H1 (cell line): ENCODE data around the gene CDC42SE2. TPM values are rescaled to one million over a fixed set of nuclear protein-coding genes. Genes with fewer than 3 reads are reported as not detected.

ENCODE experiments used
- CTCF ChIA-PET: fragments of 300-600 bp; sonication (Branson Sonifier 250); formaldehyde crosslinking; loops from one replicate; lab custom pipeline; 2021; ENCODE audit not compliant: partially characterized antibody; lab: Charles Lee
- POLR2A ChIA-PET: fragments of 300-600 bp; sonication (Branson Sonifier 250); formaldehyde crosslinking; loops from one replicate; lab custom pipeline; 2021; ENCODE audit warnings: inconsistent platforms; ENCODE audit not compliant: partially characterized antibody; lab: Charles Lee
- DNase-seq, 2 experiments: peaks; one replicate each; pipeline versions ENCODE4 v3.0.0 to v3.0.0-alpha.2; 2010 to 2022; ENCODE audit warnings: low spot score in 2 of 2, low read depth in 1 of 2, mixed read lengths in 1 of 2
- FAIRE-seq: peaks from 2 replicates; lab custom pipeline; 2011; peaks lifted over from hg19 to GRCh38; lab: Jason Lieb, UNC
- H2AFZ ChIP-seq: 2 replicates; pipeline ENCODE4 v1.8.1; 2012; ENCODE audit warnings: low read length, inconsistent platforms
- H2AK5ac ChIP-seq: 2 replicates; pipeline ENCODE4 v1.6.1; 2013; ENCODE audit warnings: low read depth, low read length
- H2BK120ac ChIP-seq: replicated peaks from 2 replicates; pipeline ENCODE3; 2013; ENCODE audit warnings: low read depth, low read length, inconsistent platforms
- H2BK12ac ChIP-seq: 2 replicates; pipeline ENCODE4 v1.6.1; 2013; ENCODE audit warnings: low read depth, low read length
- H2BK15ac ChIP-seq: 2 replicates; pipeline ENCODE4 v1.6.1; 2013; ENCODE audit warnings: low read length
- H2BK20ac ChIP-seq: 2 replicates; pipeline ENCODE4 v1.6.1; 2013; ENCODE audit warnings: low read length
- H2BK5ac ChIP-seq: 2 replicates; pipeline ENCODE4 v1.6.1; 2013; ENCODE audit warnings: low read depth, low read length
- H3K14ac ChIP-seq: 2 replicates; pipeline ENCODE4 v1.6.1; 2013; ENCODE audit warnings: inconsistent platforms; ENCODE audit not compliant: insufficient read length
- H3K18ac ChIP-seq: 2 replicates; pipeline ENCODE4 v1.6.1; 2013; ENCODE audit warnings: low read length; ENCODE audit errors: extremely low read depth
- H3K23ac ChIP-seq: 2 replicates; pipeline ENCODE4 v1.6.1; 2013; ENCODE audit warnings: inconsistent platforms; ENCODE audit not compliant: insufficient read length
- H3K23me2 ChIP-seq: 2 replicates; pipeline ENCODE4 v1.6.1; 2013; ENCODE audit warnings: low read depth, low read length
- H3K27ac ChIP-seq: 2 replicates; pipeline ENCODE4 v1.6.1; 2011; ENCODE audit warnings: low read depth, low read length, inconsistent platforms
- H3K27me3 ChIP-seq, 4 experiments: replicated peaks in 1 of 4; 1 replicate in 1 of 4; 2 replicates in 3 of 4; pipeline versions ENCODE4 v1.6.1 to v1.8.1; 2011 to 2013; ENCODE audit warnings: low read length in 3 of 4, mild to moderate bottlenecking in 3 of 4, inconsistent platforms in 2 of 4, mixed read lengths in 2 of 4, moderate library complexity in 1 of 4; ENCODE audit not compliant: control insufficient read depth in 3 of 4, insufficient read depth in 3 of 4; ENCODE audit errors: extremely low read depth in 1 of 4
- H3K36me3 ChIP-seq, 4 experiments: 2 replicates each; pipeline versions ENCODE4 v1.6.1 to v1.8.1; 2011 to 2013; ENCODE audit warnings: mild to moderate bottlenecking in 4 of 4, low read length in 3 of 4, moderate library complexity in 2 of 4, control low read depth in 1 of 4, inconsistent platforms in 1 of 4; ENCODE audit not compliant: insufficient read depth in 4 of 4, control insufficient read depth in 2 of 4
- H3K4ac ChIP-seq: replicated peaks from 2 replicates; pipeline ENCODE3; 2013; ENCODE audit warnings: low read length, low read depth, mixed read lengths, inconsistent platforms; ENCODE audit not compliant: insufficient read length
- H3K4me1 ChIP-seq, 4 experiments: replicated peaks in 1 of 4; 1 replicate in 1 of 4; 2 replicates in 3 of 4; pipeline versions ENCODE4 v1.6.1 to v1.8.1; 2011 to 2013; ENCODE audit warnings: low read length in 3 of 4, inconsistent platforms in 2 of 4, mixed read lengths in 1 of 4; ENCODE audit not compliant: insufficient read depth in 4 of 4, control insufficient read depth in 3 of 4
- H3K4me2 ChIP-seq, 2 experiments: 2 replicates each; pipeline versions ENCODE4 v1.6.1 to v1.8.1; 2011 to 2013; ENCODE audit warnings: low read depth in 2 of 2, low read length in 2 of 2, control low read depth in 1 of 2, inconsistent platforms in 1 of 2, mild to moderate bottlenecking in 1 of 2; ENCODE audit not compliant: insufficient read depth in 1 of 2
- H3K4me3 ChIP-seq, 4 experiments: fragments of 200-600, 300-600 bp in 1 of 4; sonication (generic), shearing (Covaris generic), sonication (Bioruptor Twin) in 1 of 4; 2 replicates each; pipeline versions ENCODE4 v1.5.1 to v1.8.1; 2011 to 2016; ENCODE audit warnings: low read length in 4 of 4, low read depth in 3 of 4, control low read depth in 2 of 4, inconsistent platforms in 2 of 4, mild to moderate bottlenecking in 2 of 4, mixed read lengths in 1 of 4, moderate library complexity in 1 of 4; ENCODE audit not compliant: insufficient read depth in 2 of 4; ENCODE audit errors: extremely low read depth in 1 of 4
- H3K56ac ChIP-seq: replicated peaks from 2 replicates; pipeline ENCODE3; 2013; ENCODE audit warnings: low read depth, mild to moderate bottlenecking, mixed read lengths, low read length, inconsistent platforms; ENCODE audit not compliant: insufficient read length
- H3K79me1 ChIP-seq: 2 replicates; pipeline ENCODE4 v1.6.1; 2013; ENCODE audit warnings: low read depth, low read length, control low read depth
- H3K79me2 ChIP-seq, 2 experiments: 2 replicates each; pipeline versions ENCODE4 v1.6.1 to v1.8.1; 2012 to 2013; ENCODE audit warnings: low read length in 2 of 2, mild to moderate bottlenecking in 2 of 2, inconsistent platforms in 1 of 2; ENCODE audit not compliant: insufficient read depth in 2 of 2, control insufficient read depth in 1 of 2
- H3K9ac ChIP-seq, 4 experiments: replicated peaks in 1 of 4; 1 replicate in 1 of 4; 2 replicates in 3 of 4; pipeline versions ENCODE4 v1.6.1 to v1.8.1; 2011 to 2013; ENCODE audit warnings: low read depth in 3 of 4, low read length in 3 of 4, control low read depth in 2 of 4, mild to moderate bottlenecking in 2 of 4, moderate library complexity in 2 of 4, inconsistent platforms in 1 of 4; ENCODE audit errors: extremely low read depth in 1 of 4
- H3K9me3 ChIP-seq, 2 experiments: 2 replicates each; pipeline versions ENCODE4 v1.6.1 to v1.8.1; 2012 to 2013; ENCODE audit warnings: mild to moderate bottlenecking in 2 of 2, moderate library complexity in 2 of 2, control low read depth in 1 of 2, inconsistent platforms in 1 of 2, low read depth in 1 of 2, low read length in 1 of 2, mixed read lengths in 1 of 2; ENCODE audit not compliant: insufficient read depth in 2 of 2
- H4K20me1 ChIP-seq, 2 experiments: replicated peaks in 1 of 2; 2 replicates each; pipeline versions ENCODE3 to v1.8.1; 2011 to 2013; ENCODE audit warnings: inconsistent platforms in 2 of 2, low read length in 2 of 2, mild to moderate bottlenecking in 1 of 2; ENCODE audit not compliant: insufficient read depth in 2 of 2, control insufficient read depth in 1 of 2
- H4K5ac ChIP-seq: 2 replicates; pipeline ENCODE4 v1.6.1; 2013; ENCODE audit warnings: low read length, low read depth, mixed read lengths, inconsistent platforms; ENCODE audit not compliant: insufficient read length
- H4K8ac ChIP-seq: 2 replicates; pipeline ENCODE4 v1.8.0; 2013; ENCODE audit warnings: mild to moderate bottlenecking, moderate library complexity, low read length, inconsistent platforms; ENCODE audit not compliant: insufficient read depth; ENCODE audit errors: extremely low read depth
- H4K91ac ChIP-seq: replicated peaks from 2 replicates; pipeline ENCODE3; 2013; ENCODE audit warnings: low read length, mixed read lengths, inconsistent platforms; ENCODE audit not compliant: insufficient read length
- KDM1A ChIP-seq: fragments of 200-600, 300-600 bp; sonication (generic); IDR thresholded peaks from 2 replicates; pipeline ENCODE4 v1.7.1; 2016; ENCODE audit warnings: mild to moderate bottlenecking, low read length, borderline replicate concordance
- NANOG ChIP-seq: IDR thresholded peaks from 2 replicates; pipeline ENCODE4 v1.6.1; 2011; ENCODE audit warnings: low read length, low read depth, mild to moderate bottlenecking, inconsistent platforms; ENCODE audit not compliant: insufficient read depth, poor library complexity, severe bottlenecking
- POLR2AphosphoS5 ChIP-seq: IDR thresholded peaks from 2 replicates; pipeline ENCODE4 v1.6.1; 2011; ENCODE audit warnings: low read depth, low read length
- SP4 ChIP-seq: IDR thresholded peaks from 2 replicates; pipeline ENCODE4 v1.6.1; 2012; ENCODE audit warnings: low read length, inconsistent platforms
- WGBS, 2 experiments: shearing (Covaris generic) in 1 of 2; methylation state at CpG; one replicate each; pipeline versions ENCODE4 v1.1.6 to v1.1.7; 2013 to 2015; ENCODE audit warnings: low lambda C conversion rate in 2 of 2, mixed read lengths in 2 of 2, inconsistent platforms in 1 of 2, low coverage in 1 of 2, missing lambda C conversion rate in 1 of 2; ENCODE audit not compliant: insufficient replicate concordance in 2 of 2, insufficient coverage in 1 of 2, insufficient read length in 1 of 2; ENCODE audit errors: extremely low coverage in 1 of 2, missing lambda C conversion rate in 1 of 2; 5-methylcytosine and 5-hydroxymethylcytosine counted together
- polyA plus RNA-seq, 7 experiments: library from polyadenylated mRNA; depleted of rRNA in 3 of 7; stranded (reverse) in 5 of 7; unstranded in 2 of 7; fragments of >200 nt in 5 of 7; fragments of 200-250 nt in 2 of 7; gene quantifications; 1 replicate in 5 of 7; 2 replicates in 1 of 7; 4 replicates in 1 of 7; pipeline versions ENCODE4 v1.2.1 to v1.2.3, GENCODE V29; 2011 to 2013; ENCODE audit warnings: missing spikeins in 2 of 7, mixed read lengths in 2 of 7
- total RNA-seq: library from RNA; stranded (reverse); fragmentation: NEBNext Ultra II Directional; extraction: Animal tissue kit (Norgen Biotek cat#: 25700); gene quantifications from 2 replicates; pipeline ENCODE4 v1.2.1, GENCODE V29; 2021

Gene CDC42SE2
- total and polyA plus RNA-seq, 2 of the 8 experiments (the other 6 are each of a cell fraction or from before 2014, with no cell fraction given): 16.7 to 30.8 TPM

DNA sequence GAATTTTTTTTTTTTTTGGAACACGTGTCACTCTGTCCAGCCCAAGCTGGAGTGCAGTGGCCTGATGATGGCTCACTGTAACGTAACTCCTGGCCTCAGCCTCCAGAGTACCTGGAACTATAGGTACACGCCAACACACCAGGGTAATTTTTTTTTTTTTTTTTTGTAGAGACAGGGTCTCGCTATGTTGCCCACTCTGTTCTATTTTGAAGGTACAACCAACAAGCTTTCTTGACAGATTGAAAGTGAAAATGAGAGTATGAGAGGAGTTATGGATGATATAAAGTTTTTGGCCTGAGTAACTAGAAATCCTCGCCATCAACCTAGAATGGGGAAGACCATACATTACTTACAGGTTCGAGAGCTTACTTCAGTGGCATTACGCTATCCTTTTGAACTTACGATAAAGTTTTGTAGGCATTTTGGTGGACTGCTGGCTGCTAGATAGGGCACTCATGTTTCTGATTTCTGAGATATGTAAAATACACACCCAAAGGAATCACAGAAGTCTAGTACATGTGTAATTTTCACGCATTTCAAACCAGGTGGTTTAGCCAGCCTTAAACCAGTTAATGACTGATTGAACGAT is 806 bp upstream of the CDC42SE2 start:
- no peak overlapping the region for H3K23ac ChIP-seq
- H2AK5ac ChIP-seq: no peak overlapping the region
- peak overlapping the region; percentile 19 for H4K5ac ChIP-seq
- H3K4me2 ChIP-seq: peak overlapping the region; percentile 82 to 86
- no peaks in the 10 kb centered on the region for H3K36me3 ChIP-seq
- H4K91ac ChIP-seq: no peak overlapping the region
- H2BK5ac ChIP-seq: no peak overlapping the region
- H2BK15ac ChIP-seq: no peak overlapping the region
- no peak overlapping the region for H3K4ac ChIP-seq
- H4K20me1 ChIP-seq: peaks cover 0 to 3% of the 10 kb centered on the region in 2 experiments
- no peaks in the 10 kb centered on the region for H3K9me3 ChIP-seq
- H3K9ac ChIP-seq: peak overlapping the region; percentile 44 to 94 (median 77); a peak in 6 of 7 replicates
- POLR2A ChIA-PET: interaction anchor here (0.6 to 1.1 kb wide), 4 partner anchors 12 to 115 kb away, joined by 3 to 4 read pairs (median 4); no protein-coding TSS in a partner anchor
- CTCF ChIA-PET: interaction anchor here (0.7 to 1.3 kb wide), 6 partner anchors 12 to 253 kb away, joined by 3 to 4 read pairs (median 3); no protein-coding TSS in a partner anchor
- WGBS, 2 experiments: 44% methylated on average over 10 of the region's 10 CpGs; no CpG with 5 or more reads in 1 of the 2 experiments
- H4K8ac ChIP-seq: no peak overlapping the region
- peak overlapping the region; percentile 99 for H2AFZ ChIP-seq
- H3K23me2 ChIP-seq: peaks cover 4% of the 10 kb centered on the region; the same call in 1 of the 2 replicates
- no peaks in the 10 kb centered on the region for H3K79me1 ChIP-seq
- H3K27ac ChIP-seq: no peak overlapping the region
- peak overlapping the region; percentile 57 to 95 (median 80) for H3K4me3 ChIP-seq
- peaks cover 0 to 31% of the 10 kb centered on the region in 2 experiments; a peak in 2 of 4 replicates for H3K79me2 ChIP-seq
- DNase-seq (no peak), FAIRE-seq (no peak)
- no peak overlapping the region for H3K56ac ChIP-seq
- no peak overlapping the region for H2BK20ac ChIP-seq
- no peak overlapping the region for H3K18ac ChIP-seq
- no peak overlapping the region for H2BK120ac ChIP-seq
- no peak overlapping the region for H3K14ac ChIP-seq
- H2BK12ac ChIP-seq: no peak overlapping the region
- H3K4me1 ChIP-seq: peaks cover 0 to 2% (median 0%) of the 10 kb centered on the region in 4 experiments; a peak in 2 of 7 replicates
- no peaks in the 10 kb centered on the region for H3K27me3 ChIP-seq
- TF ChIP-seq KDM1A (no peak), SP4 (no peak), POLR2AphosphoS5 (no peak), NANOG (no peak)
